ENCODE measurements around the gene ZNF275. TPM values are rescaled to one million over a fixed set of nuclear protein-coding genes. Genes with fewer than 3 reads are reported as not detected.

ZNF275 gene
- total and polyA plus RNA-seq, 2 donors from 2014 or later, result 4.3 to 11.2 TPM

GRCh38 chrX:153366119-153366518, 32.2 kb downstream of the ZNF275 start:
- no peak for TF ChIP-seq CTCF (IDR thresholded peaks at IDR 0.05; ENCODE audit: borderline replicate concordance, extremely low read depth, insufficient read depth)
- intact Hi-C loops (cut with DNase I), result no loop called here
- Histone ChIP-seq H3K36me3 (ENCODE audit: control insufficient read depth in 2 of 3, insufficient read depth in 3 of 3, low read length in 3 of 3) (no peaks in the 10 kb centered on the region), H3K27me3 (ENCODE audit: control insufficient read depth, insufficient read depth, low read length) (no peaks in the 10 kb centered on the region), H3K9ac (ENCODE audit: low read length in 3 of 3) (no peak overlapping the region), H3K27ac (ENCODE audit: low read depth in 2 of 2, low read length in 2 of 2) (no peak overlapping the region), H3K4me3 (ENCODE audit: low read length in 3 of 3) (no peak overlapping the region), H3K4me1 (ENCODE audit: control insufficient read depth in 2 of 3, insufficient read depth in 2 of 3, low read depth in 1 of 3, low read length in 3 of 3) (no peaks in the 10 kb centered on the region), H3K9me3 (ENCODE audit: control insufficient read depth in 2 of 3, insufficient read depth in 1 of 3, low read length in 3 of 3) (no peaks in the 10 kb centered on the region)
- FAIRE-seq (no peak), DNase-seq (no peak)

GRCh38 chrX:153366878-153367538, 33.1 kb downstream of the ZNF275 start:
- no peaks in the 10 kb centered on the region for H3K4me1 ChIP-seq (ENCODE audit: control insufficient read depth in 2 of 3, insufficient read depth in 2 of 3, low read depth in 1 of 3, low read length in 3 of 3)
- no peaks in the 10 kb centered on the region for H3K27me3 ChIP-seq (ENCODE audit: control insufficient read depth, insufficient read depth, low read length)
- H3K9me3 ChIP-seq (ENCODE audit: control insufficient read depth in 2 of 3, insufficient read depth in 1 of 3, low read length in 3 of 3), result no peaks in the 10 kb centered on the region
- H3K36me3 ChIP-seq (ENCODE audit: control insufficient read depth in 2 of 3, insufficient read depth in 3 of 3, low read length in 3 of 3), result no peaks in the 10 kb centered on the region
- no peak overlapping the region for H3K9ac ChIP-seq (ENCODE audit: low read length in 3 of 3)
- H3K4me3 ChIP-seq (ENCODE audit: low read length in 3 of 3), result no peak overlapping the region
- no peak for TF ChIP-seq CTCF (IDR thresholded peaks at IDR 0.05; ENCODE audit: borderline replicate concordance, extremely low read depth, insufficient read depth)
- intact Hi-C loops (cut with DNase I), result no loop called here
- H3K27ac ChIP-seq (ENCODE audit: low read depth in 2 of 2, low read length in 2 of 2), result no peak overlapping the region
- DNase-seq, result no peak
- no peak for FAIRE-seq

- H3K9me3 ChIP-seq (ENCODE audit: control insufficient read depth in 2 of 3, insufficient read depth in 1 of 3, low read length in 3 of 3), result no peaks in the 10 kb centered on the region
- DNase-seq (no peak), FAIRE-seq (no peak)
- no peaks in the 10 kb centered on the region for H3K27me3 ChIP-seq (ENCODE audit: control insufficient read depth, insufficient read depth, low read length)
- H3K4me3 ChIP-seq (ENCODE audit: low read length in 3 of 3), result no peak overlapping the region
- no peaks in the 10 kb centered on the region for H3K36me3 ChIP-seq (ENCODE audit: control insufficient read depth in 2 of 3, insufficient read depth in 3 of 3, low read length in 3 of 3)
- no peaks in the 10 kb centered on the region for H3K4me1 ChIP-seq (ENCODE audit: control insufficient read depth in 2 of 3, insufficient read depth in 2 of 3, low read depth in 1 of 3, low read length in 3 of 3)
- intact Hi-C loops (cut with DNase I), result no loop called here
- no peak overlapping the region for H3K27ac ChIP-seq (ENCODE audit: low read depth in 2 of 2, low read length in 2 of 2)
- TF ChIP-seq CTCF (IDR thresholded peaks at IDR 0.05; ENCODE audit: borderline replicate concordance, extremely low read depth, insufficient read depth), result no peak
- no peak overlapping the region for H3K9ac ChIP-seq (ENCODE audit: low read length in 3 of 3)
Observed at GRCh38 chrX:153370293-153371055, 36.5 kb downstream of the ZNF275 start.

Data from kidney (tissue), 14 donors.